ENCODE measurements around the gene HSD17B3.
"Not testable (repeated sequence)": the region's sequence is repeated elsewhere in the genome, so short reads cannot be mapped to it uniquely, and the experiment has no call there.

The HSD17B3 gene

GRCh38 chr9:96322210-96322609 is 20.2 kb upstream of the HSD17B3 start:
- H3K9me3 Mint-ChIP-seq (ENCODE audit: low read depth); H3K36me3 Mint-ChIP-seq; H3K27ac Mint-ChIP-seq; H3K4me1 Mint-ChIP-seq (ENCODE audit: low read depth); H3K4me3 Mint-ChIP-seq; H3K27me3 Mint-ChIP-seq: not testable (repeated sequence)

GRCh38 chr9:96321515-96321914 is 19.5 kb upstream of the HSD17B3 start:
- H3K27ac Mint-ChIP-seq = no peak overlapping the region
- H3K36me3 Mint-ChIP-seq = peaks cover 7% of the 10 kb centered on the region
- no peaks in the 10 kb centered on the region for H3K27me3 Mint-ChIP-seq
- no peaks in the 10 kb centered on the region for H3K9me3 Mint-ChIP-seq (ENCODE audit: low read depth)
- no peak overlapping the region for H3K4me3 Mint-ChIP-seq
- H3K4me1 Mint-ChIP-seq (ENCODE audit: low read depth) = no peaks in the 10 kb centered on the region

- Mint-ChIP-seq H3K4me1 (ENCODE audit: low read depth) (no peaks in the 10 kb centered on the region), H3K27me3 (no peaks in the 10 kb centered on the region), H3K9me3 (ENCODE audit: low read depth) (no peaks in the 10 kb centered on the region), H3K27ac (no peak overlapping the region), H3K36me3 (peaks cover 7% of the 10 kb centered on the region), H3K4me3 (no peak overlapping the region)
Measured at GRCh38 chr9:96320749-96321280, 18.8 kb upstream of the HSD17B3 start.

- Mint-ChIP-seq H3K36me3 (peaks cover 2% of the 10 kb centered on the region), H3K9me3 (ENCODE audit: low read depth) (no peaks in the 10 kb centered on the region), H3K27me3 (no peaks in the 10 kb centered on the region), H3K4me3 (no peak overlapping the region), H3K27ac (no peak overlapping the region), H3K4me1 (ENCODE audit: low read depth) (no peaks in the 10 kb centered on the region)
Measured at GRCh38 chr9:96318921-96319565, 17.1 kb upstream of the HSD17B3 start.

GRCh38 chr9:96317335-96317980 is 15.5 kb upstream of the HSD17B3 start:
- Mint-ChIP-seq H3K9me3 (ENCODE audit: low read depth) (peaks cover 1% of the 10 kb centered on the region), H3K4me1 (ENCODE audit: low read depth) (no peaks in the 10 kb centered on the region), H3K27me3 (no peaks in the 10 kb centered on the region), H3K27ac (no peak overlapping the region), H3K4me3 (no peak overlapping the region), H3K36me3 (peaks cover 8% of the 10 kb centered on the region)

- Mint-ChIP-seq H3K36me3 (peaks cover 16% of the 10 kb centered on the region), H3K9me3 (ENCODE audit: low read depth) (peaks cover 10% of the 10 kb centered on the region), H3K4me1 (ENCODE audit: low read depth) (no peaks in the 10 kb centered on the region), H3K4me3 (no peak overlapping the region), H3K27ac (no peak overlapping the region), H3K27me3 (peaks cover 2% of the 10 kb centered on the region)
Measured at GRCh38 chr9:96309850-96310249, 7.9 kb upstream of the HSD17B3 start.

GRCh38 chr9:96306958-96307357 is 5.0 kb upstream of the HSD17B3 start:
- H3K27me3 Mint-ChIP-seq; H3K4me1 Mint-ChIP-seq (ENCODE audit: low read depth); H3K27ac Mint-ChIP-seq; H3K36me3 Mint-ChIP-seq; H3K9me3 Mint-ChIP-seq (ENCODE audit: low read depth); H3K4me3 Mint-ChIP-seq: not testable (repeated sequence)

GRCh38 chr9:96305171-96305570 is 3.2 kb upstream of the HSD17B3 start:
- H3K4me1 Mint-ChIP-seq (ENCODE audit: low read depth) = no peaks in the 10 kb centered on the region
- no peak overlapping the region for H3K4me3 Mint-ChIP-seq
- H3K36me3 Mint-ChIP-seq = peaks cover 3% of the 10 kb centered on the region
- H3K27me3 Mint-ChIP-seq = no peaks in the 10 kb centered on the region
- no peak overlapping the region for H3K27ac Mint-ChIP-seq
- no peaks in the 10 kb centered on the region for H3K9me3 Mint-ChIP-seq (ENCODE audit: low read depth)

- Mint-ChIP-seq H3K27me3 (no peaks in the 10 kb centered on the region), H3K36me3 (peaks cover 3% of the 10 kb centered on the region), H3K4me1 (ENCODE audit: low read depth) (no peaks in the 10 kb centered on the region), H3K9me3 (ENCODE audit: low read depth) (no peaks in the 10 kb centered on the region), H3K4me3 (no peak overlapping the region), H3K27ac (no peak overlapping the region)
Measured at GRCh38 chr9:96304230-96304629, 2.3 kb upstream of the HSD17B3 start.

- H3K36me3 Mint-ChIP-seq = peaks cover 7% of the 10 kb centered on the region
- H3K27me3 Mint-ChIP-seq = no peaks in the 10 kb centered on the region
- no peaks in the 10 kb centered on the region for H3K4me1 Mint-ChIP-seq (ENCODE audit: low read depth)
- no peaks in the 10 kb centered on the region for H3K9me3 Mint-ChIP-seq (ENCODE audit: low read depth)
- no peak overlapping the region for H3K27ac Mint-ChIP-seq
- no peak overlapping the region for H3K4me3 Mint-ChIP-seq
Measured at GRCh38 chr9:96299823-96300222, 2.2 kb downstream of the HSD17B3 start.

- Mint-ChIP-seq H3K4me1 (ENCODE audit: low read depth) (no peaks in the 10 kb centered on the region), H3K9me3 (ENCODE audit: low read depth) (no peaks in the 10 kb centered on the region), H3K36me3 (peaks cover 5% of the 10 kb centered on the region), H3K27ac (no peak overlapping the region), H3K27me3 (no peaks in the 10 kb centered on the region), H3K4me3 (no peak overlapping the region)
Measured at GRCh38 chr9:96294159-96294545, 7.8 kb downstream of the HSD17B3 start.

GRCh38 chr9:96293498-96294158 is 8.3 kb downstream of the HSD17B3 start:
- H3K27ac Mint-ChIP-seq = no peak overlapping the region
- H3K27me3 Mint-ChIP-seq = no peaks in the 10 kb centered on the region
- H3K9me3 Mint-ChIP-seq (ENCODE audit: low read depth) = no peaks in the 10 kb centered on the region
- no peaks in the 10 kb centered on the region for H3K4me1 Mint-ChIP-seq (ENCODE audit: low read depth)
- peaks cover 5% of the 10 kb centered on the region for H3K36me3 Mint-ChIP-seq
- no peak overlapping the region for H3K4me3 Mint-ChIP-seq

GRCh38 chr9:96289392-96289791 is 12.6 kb downstream of the HSD17B3 start:
- Mint-ChIP-seq H3K4me3 (no peak overlapping the region), H3K27me3 (peaks cover 5% of the 10 kb centered on the region), H3K27ac (no peak overlapping the region), H3K9me3 (ENCODE audit: low read depth) (no peaks in the 10 kb centered on the region), H3K36me3 (peaks cover 3% of the 10 kb centered on the region), H3K4me1 (ENCODE audit: low read depth) (no peaks in the 10 kb centered on the region)

GRCh38 chr9:96281641-96282040 is 20.3 kb downstream of the HSD17B3 start:
- Mint-ChIP-seq H3K36me3 (peaks cover 6% of the 10 kb centered on the region), H3K9me3 (ENCODE audit: low read depth) (peaks cover 3% of the 10 kb centered on the region), H3K27ac (no peak overlapping the region), H3K4me3 (no peak overlapping the region), H3K27me3 (peaks cover 9% of the 10 kb centered on the region), H3K4me1 (ENCODE audit: low read depth) (no peaks in the 10 kb centered on the region)

- peaks cover 5% of the 10 kb centered on the region for H3K27me3 Mint-ChIP-seq
Measured at GRCh38 chr9:96279932-96280331, 22.0 kb downstream of the HSD17B3 start.

More at GRCh38 chr9:96279932-96280331, 22.0 kb downstream of the HSD17B3 start:
- H3K9me3 Mint-ChIP-seq (ENCODE audit: low read depth) = peaks cover 13% of the 10 kb centered on the region
- peaks cover 3% of the 10 kb centered on the region for H3K36me3 Mint-ChIP-seq
- H3K4me3 Mint-ChIP-seq = no peak overlapping the region
- H3K4me1 Mint-ChIP-seq (ENCODE audit: low read depth) = no peaks in the 10 kb centered on the region
- H3K27ac Mint-ChIP-seq = no peak overlapping the region

All from activated naive CD8-positive, alpha-beta T cell (primary cell).